ENCODE measurements around the gene GSAP.

GSAP gene

GRCh38 chr7:77450613-77451012 is 34.5 kb upstream of the GSAP start:
- no peak for TF ChIP-seq CTCF (conservative IDR thresholded peaks at IDR 0.05; ENCODE audit: low read depth, low read length)
- DNase-seq (ENCODE audit: low read depth) = no peak
- no peak overlapping the region for H3K4me3 ChIP-seq (ENCODE audit: low read length)

- no peak for TF ChIP-seq CTCF (conservative IDR thresholded peaks at IDR 0.05; ENCODE audit: low read depth, low read length)
- DNase-seq (ENCODE audit: low read depth) = no peak
- no peak overlapping the region for H3K4me3 ChIP-seq (ENCODE audit: low read length)
Measured at GRCh38 chr7:77450054-77450453, 33.9 kb upstream of the GSAP start.

- no peak for TF ChIP-seq CTCF (conservative IDR thresholded peaks at IDR 0.05; ENCODE audit: low read depth, low read length)
- DNase-seq (ENCODE audit: low read depth) = no peak
- no peak overlapping the region for H3K4me3 ChIP-seq (ENCODE audit: low read length)
Measured at GRCh38 chr7:77447616-77448015, 31.5 kb upstream of the GSAP start.

GRCh38 chr7:77444123-77444522 is 28.0 kb upstream of the GSAP start:
- TF ChIP-seq CTCF (conservative IDR thresholded peaks at IDR 0.05; ENCODE audit: low read depth, low read length) = no peak
- no peak for DNase-seq (ENCODE audit: low read depth)
- no peak overlapping the region for H3K4me3 ChIP-seq (ENCODE audit: low read length)

- no peak for TF ChIP-seq CTCF (conservative IDR thresholded peaks at IDR 0.05; ENCODE audit: low read depth, low read length)
- DNase-seq (ENCODE audit: low read depth) = no peak
- no peak overlapping the region for H3K4me3 ChIP-seq (ENCODE audit: low read length)
Measured at GRCh38 chr7:77443042-77443441, 26.9 kb upstream of the GSAP start.

GRCh38 chr7:77442636-77443035 is 26.5 kb upstream of the GSAP start:
- H3K4me3 ChIP-seq (ENCODE audit: low read length) = no peak overlapping the region
- no peak for DNase-seq (ENCODE audit: low read depth)
- no peak for TF ChIP-seq CTCF (conservative IDR thresholded peaks at IDR 0.05; ENCODE audit: low read depth, low read length)

- no peak for TF ChIP-seq CTCF (conservative IDR thresholded peaks at IDR 0.05; ENCODE audit: low read depth, low read length)
- DNase-seq (ENCODE audit: low read depth) = no peak
- H3K4me3 ChIP-seq (ENCODE audit: low read length) = no peak overlapping the region
Measured at GRCh38 chr7:77441046-77441445, 24.9 kb upstream of the GSAP start.

All from retinal pigment epithelial cell (primary cell).